Measurements from ENCODE around the gene IPO7. TPM values are rescaled to one million over a fixed set of nuclear protein-coding genes. Genes with fewer than 3 reads are reported as not detected.
A peak's percentile ranks its signal among the peaks of the same experiment; 100 is the strongest.

IPO7 gene
- total RNA-seq, 1 experiment from 2014 or later = 145 TPM

- no peak for TF ChIP-seq CTCF (IDR thresholded peaks at IDR 0.05; ENCODE audit: unreplicated experiment)
- no peaks in the 10 kb centered on the region for H3K27me3 Mint-ChIP-seq (ENCODE audit: insufficient read depth, unreplicated experiment)
- no TSS peak for BruUV-seq (replicated peaks)
- peak overlapping the region; percentile 90 for H3K4me3 Mint-ChIP-seq (ENCODE audit: unreplicated experiment)
- POLR2A ChIA-PET = interaction anchor here (1.0 to 5.3 kb wide), 7 partner anchors 8 to 122 kb away, joined by 4 to 109 read pairs (median 19); partner anchors contain the start of genes DENND5A, TMEM41B and ZNF143
- intact Hi-C loops (cut with micrococcal nuclease) = no loop called here
- CTCF ChIA-PET = interaction anchor here (0.8 kb wide), 1 partner anchor 221 kb away, joined by 4 read pairs; no protein-coding TSS in a partner anchor
- peak overlapping the region; percentile 3 for H3K27ac Mint-ChIP-seq (ENCODE audit: low read depth, unreplicated experiment)
- peaks cover 12% of the 10 kb centered on the region for H3K4me1 Mint-ChIP-seq (ENCODE audit: insufficient read depth, unreplicated experiment)
- no peaks in the 10 kb centered on the region for H3K9me3 Mint-ChIP-seq (ENCODE audit: unreplicated experiment)
- no peak for DNase-seq (ENCODE audit: unreplicated experiment)
- peaks cover 24% of the 10 kb centered on the region for H3K36me3 Mint-ChIP-seq (ENCODE audit: insufficient read depth, unreplicated experiment)
Observed at GRCh38 chr11:9386901-9387300, 2.4 kb downstream of the IPO7 start.

GRCh38 chr11:9396310-9396709 is 11.9 kb downstream of the IPO7 start:
- no peak overlapping the region for H3K4me3 Mint-ChIP-seq (ENCODE audit: unreplicated experiment)
- no peak for DNase-seq (ENCODE audit: unreplicated experiment)
- intact Hi-C loops (cut with micrococcal nuclease) = no loop called here
- H3K27ac Mint-ChIP-seq (ENCODE audit: low read depth, unreplicated experiment) = no peak overlapping the region
- no peak for TF ChIP-seq CTCF (IDR thresholded peaks at IDR 0.05; ENCODE audit: unreplicated experiment)
- peaks cover 20% of the 10 kb centered on the region for H3K4me1 Mint-ChIP-seq (ENCODE audit: insufficient read depth, unreplicated experiment)
- CTCF ChIA-PET = interaction anchor here (0.7 kb wide), 1 partner anchor 261 kb away, joined by 3 read pairs; no protein-coding TSS in a partner anchor
- no TSS peak for BruUV-seq (replicated peaks)
- peaks cover 18% of the 10 kb centered on the region for H3K36me3 Mint-ChIP-seq (ENCODE audit: insufficient read depth, unreplicated experiment)
- POLR2A ChIA-PET = interaction anchor here (0.6 kb wide), 1 partner anchor 79 kb away, joined by 4 read pairs; no protein-coding TSS in a partner anchor
- no peaks in the 10 kb centered on the region for H3K9me3 Mint-ChIP-seq (ENCODE audit: unreplicated experiment)
- no peaks in the 10 kb centered on the region for H3K27me3 Mint-ChIP-seq (ENCODE audit: insufficient read depth, unreplicated experiment)

GRCh38 chr11:9396752-9397151 is 12.3 kb downstream of the IPO7 start:
- Mint-ChIP-seq H3K27ac (ENCODE audit: low read depth, unreplicated experiment) (no peak overlapping the region), H3K4me1 (ENCODE audit: insufficient read depth, unreplicated experiment) (peaks cover 20% of the 10 kb centered on the region), H3K27me3 (ENCODE audit: insufficient read depth, unreplicated experiment) (no peaks in the 10 kb centered on the region), H3K4me3 (ENCODE audit: unreplicated experiment) (no peak overlapping the region), H3K9me3 (ENCODE audit: unreplicated experiment) (no peaks in the 10 kb centered on the region), H3K36me3 (ENCODE audit: insufficient read depth, unreplicated experiment) (peaks cover 23% of the 10 kb centered on the region)
- ChIA-PET CTCF (interaction anchor here (0.6 kb wide), 1 partner anchor 118 kb away, joined by 3 read pairs; no protein-coding TSS in a partner anchor), POLR2A (no interaction called here)
- no TSS peak for BruUV-seq (replicated peaks)
- no peak for DNase-seq (ENCODE audit: unreplicated experiment)
- intact Hi-C loops (cut with micrococcal nuclease) = no loop called here
- TF ChIP-seq CTCF (IDR thresholded peaks at IDR 0.05; ENCODE audit: unreplicated experiment) = no peak

GRCh38 chr11:9397746-9398680 is 13.6 kb downstream of the IPO7 start:
- peaks cover 31% of the 10 kb centered on the region for H3K36me3 Mint-ChIP-seq (ENCODE audit: insufficient read depth, unreplicated experiment)
- POLR2A ChIA-PET = interaction anchor here (0.8 to 1.8 kb wide), 3 partner anchors 9 to 1839 kb away, joined by 3 to 13 read pairs (median 3); partner anchors contain the start of gene IPO7
- no peak overlapping the region for H3K27ac Mint-ChIP-seq (ENCODE audit: low read depth, unreplicated experiment)

More at GRCh38 chr11:9397746-9398680, 13.6 kb downstream of the IPO7 start:
- no TSS peak for BruUV-seq (replicated peaks)
- intact Hi-C loops (cut with micrococcal nuclease) = no loop called here
- DNase-seq (ENCODE audit: unreplicated experiment) = no peak
- H3K4me3 Mint-ChIP-seq (ENCODE audit: unreplicated experiment) = no peak overlapping the region
- CTCF ChIA-PET = interaction anchor here (0.6 kb wide), 1 partner anchor 351 kb away, joined by 3 read pairs; no protein-coding TSS in a partner anchor
- no peak for TF ChIP-seq CTCF (IDR thresholded peaks at IDR 0.05; ENCODE audit: unreplicated experiment)
- no peaks in the 10 kb centered on the region for H3K27me3 Mint-ChIP-seq (ENCODE audit: insufficient read depth, unreplicated experiment)
- peaks cover 22% of the 10 kb centered on the region for H3K4me1 Mint-ChIP-seq (ENCODE audit: insufficient read depth, unreplicated experiment)
- H3K9me3 Mint-ChIP-seq (ENCODE audit: unreplicated experiment) = no peaks in the 10 kb centered on the region

Measured in MCF 10A (cell line).